HCT116 (cell line): ENCODE data around the gene CCNG1. TPM values are rescaled to one million over a fixed set of nuclear protein-coding genes. Genes with fewer than 3 reads are reported as not detected.

Experiments
- ATAC-seq: fragments of 200-7000 bp; cut with Tn5 transposase; 2 replicates; pipeline ENCODE4 v1.9.1; 2020; ENCODE audit warnings: mild to moderate bottlenecking, moderate library complexity
- BruUV-seq: library from RNA; stranded (reverse); fragments of 400-500 nt; replicated peaks from 2 replicates; lab custom pipeline; 2021; lab: Mats Ljungman, UMichigan
- CTCF ChIA-PET: fragments of 300-600 bp; sonication (Branson Sonifier 250); formaldehyde crosslinking; loops from one replicate; lab custom pipeline; 2021; ENCODE audit warnings: antibody characterized with exemption; lab: Charles Lee
- POLR2A ChIA-PET: fragments of 300-600, 350-600 bp; sonication (Branson Sonifier 250); formaldehyde crosslinking; loops from one replicate; lab custom pipeline; 2021; ENCODE audit warnings: antibody characterized with exemption; lab: Charles Lee
- RAD21 ChIA-PET, 2 experiments: fragments of 300-600 bp; sonication (Branson Sonifier 250); formaldehyde crosslinking; loops; one replicate each; lab custom pipeline; 2023; ENCODE audit warnings: low total read pairs in 2 of 2; ENCODE audit not compliant: uncharacterized antibody in 2 of 2, unreplicated experiment in 2 of 2, low non-redundant PET in 1 of 2; lab: Charles Lee
- DNase-seq: peaks from one replicate; pipeline ENCODE4 v3.0.0-alpha.2; 2010; ENCODE audit warnings: low read depth, low spot score
- H2AFZ ChIP-seq: fragments of 200-600 bp; shearing (Covaris generic), sonication (generic); 2 replicates; pipeline ENCODE4 v1.6.1; 2017; ENCODE audit warnings: low read depth, mixed run types, mixed read lengths, antibody characterized with exemption, low read length; ENCODE audit not compliant: poor library complexity, severe bottlenecking
- H3K27ac ChIP-seq: 2 replicates; pipeline ENCODE4 v1.5.1; 2012; ENCODE audit warnings: low read depth, low read length
- H3K27me3 ChIP-seq: fragments of 200-600 bp; sonication (generic); 2 replicates; pipeline ENCODE4 v1.6.1; 2016; ENCODE audit warnings: mixed run types, low read length, mixed read lengths; ENCODE audit not compliant: insufficient read depth
- H3K36me3 ChIP-seq, 2 experiments: fragments of 200-500 bp in 1 of 2; fragments of 200-600 bp in 1 of 2; sonication (Bioruptor generic) in 1 of 2; sonication (generic) in 1 of 2; 2 replicates each; pipeline versions ENCODE4 v1.5.1 to v1.6.1; 2014 to 2016; ENCODE audit warnings: low read length in 2 of 2, inconsistent platforms in 1 of 2, mixed read lengths in 1 of 2, mixed run types in 1 of 2; ENCODE audit not compliant: insufficient read depth in 2 of 2, control insufficient read depth in 1 of 2
- H3K4me1 ChIP-seq, 2 experiments: fragments of 200-600 bp in 1 of 2; sonication (generic) in 1 of 2; 2 replicates each; pipeline versions ENCODE4 v1.5.1 to v1.6.1; 2012 to 2017; ENCODE audit warnings: low read length in 2 of 2, inconsistent platforms in 1 of 2, mild to moderate bottlenecking in 1 of 2, mixed read lengths in 1 of 2, mixed run types in 1 of 2, moderate library complexity in 1 of 2; ENCODE audit not compliant: insufficient read depth in 2 of 2, control insufficient read depth in 1 of 2
- H3K4me2 ChIP-seq: fragments of 200-600 bp; sonication (generic); 2 replicates; pipeline ENCODE4 v1.6.1; 2017; ENCODE audit warnings: mixed run types, low read length, mixed read lengths
- H3K4me3 ChIP-seq, 2 experiments: fragments of 200-600 bp in 1 of 2; sonication (generic) in 1 of 2; replicated peaks in 1 of 2; 2 replicates each; pipeline ENCODE4 v1.5.1; 2011 to 2016; ENCODE audit warnings: low read length in 2 of 2, control low read depth in 1 of 2, low read depth in 1 of 2, mild to moderate bottlenecking in 1 of 2, mixed read lengths in 1 of 2, mixed run types in 1 of 2
- H3K79me2 ChIP-seq: fragments of 200-600 bp; sonication (generic); 2 replicates; pipeline ENCODE4 v1.6.1; 2017; ENCODE audit warnings: mild to moderate bottlenecking, mixed run types, low read length, moderate library complexity, mixed read lengths; ENCODE audit not compliant: insufficient read depth
- H3K9ac ChIP-seq: fragments of 200-600 bp; sonication (generic); 2 replicates; pipeline ENCODE4 v1.6.1; 2016; ENCODE audit warnings: low read length, mixed read lengths
- H3K9me2 ChIP-seq: fragments of 200-600 bp; sonication (generic), shearing (Covaris generic); 2 replicates; pipeline ENCODE4 v1.6.1; 2017; ENCODE audit warnings: mixed run types, mild to moderate bottlenecking, moderate library complexity; ENCODE audit not compliant: insufficient read depth
- H3K9me3 ChIP-seq, 2 experiments: fragments of 200-500 bp in 1 of 2; fragments of 200-600 bp in 1 of 2; sonication (Bioruptor generic) in 1 of 2; sonication (generic) in 1 of 2; 2 replicates each; pipeline ENCODE4 v1.6.1; 2014 to 2017; ENCODE audit warnings: low read length in 2 of 2, mixed read lengths in 2 of 2, inconsistent platforms in 1 of 2, low read depth in 1 of 2, mild to moderate bottlenecking in 1 of 2, mixed run types in 1 of 2, moderate library complexity in 1 of 2; ENCODE audit not compliant: control insufficient read depth in 1 of 2, insufficient read depth in 1 of 2
- H4K20me1 ChIP-seq: fragments of 200-600 bp; sonication (generic), shearing (Covaris generic); 2 replicates; pipeline ENCODE4 v1.6.1; 2017; ENCODE audit warnings: mixed run types, mild to moderate bottlenecking, moderate library complexity; ENCODE audit not compliant: insufficient read depth
- CEBPB ChIP-seq: IDR thresholded peaks from 2 replicates; pipeline ENCODE4 v1.6.1; 2012; ENCODE audit warnings: low read depth
- EGR1 ChIP-seq: IDR thresholded peaks from 2 replicates; pipeline ENCODE4 v1.6.1; 2012; ENCODE audit warnings: low read depth
- EZH2phosphoT487 ChIP-seq: fragments of 200-600 bp; IDR thresholded peaks from 2 replicates; pipeline ENCODE4 v1.6.1; 2018; ENCODE audit warnings: antibody characterized with exemption, borderline replicate concordance
- JUND ChIP-seq: IDR thresholded peaks from 2 replicates; pipeline ENCODE4 v1.6.1; 2012
- MAX ChIP-seq: IDR thresholded peaks from 2 replicates; pipeline ENCODE4 v1.6.1; 2012
- RAD21 ChIP-seq: IDR thresholded peaks from 2 replicates; pipeline ENCODE4 v1.6.1; 2012; ENCODE audit warnings: low read depth, mild to moderate bottlenecking
- REST ChIP-seq: IDR thresholded peaks from 2 replicates; pipeline ENCODE4 v1.6.1; 2012; ENCODE audit warnings: low read depth
- SIN3A ChIP-seq: IDR thresholded peaks from 2 replicates; pipeline ENCODE4 v1.6.1; 2012; ENCODE audit warnings: low read depth
- SP1 ChIP-seq: IDR thresholded peaks from 2 replicates; pipeline ENCODE4 v1.6.1; 2012; ENCODE audit warnings: low read depth
- SRF ChIP-seq: IDR thresholded peaks from 2 replicates; pipeline ENCODE4 v1.6.1; 2012; ENCODE audit warnings: low read depth
- TCF7L2 ChIP-seq: IDR thresholded peaks from 2 replicates; pipeline ENCODE4 v1.7.0; 2011; ENCODE audit warnings: borderline replicate concordance, inconsistent platforms; ENCODE audit not compliant: insufficient read depth, insufficient read length; ENCODE audit errors: extremely low read depth
- ZFX ChIP-seq: fragments of 450-650 bp; IDR thresholded peaks from 2 replicates; pipeline ENCODE4 v1.6.1; 2017
- ZNF274 ChIP-seq: fragments of 200-500 bp; sonication (Bioruptor generic); IDR thresholded peaks from 2 replicates; pipeline ENCODE4 v1.6.1; 2014; ENCODE audit warnings: mild to moderate bottlenecking, low read depth, low read length, inconsistent platforms
- intact Hi-C: fragments of 100-400 bp; cut with micrococcal nuclease; formaldehyde crosslinking; loops from 2 replicates; pipeline ENCODE4 v1.10.0; 2022
- total RNA-seq: library from RNA; stranded (reverse); gene quantifications from one replicate; pipeline ENCODE4 v1.2.1, GENCODE V29; 2021; ENCODE audit not compliant: unreplicated experiment

CCNG1 gene
- total RNA-seq, 1 experiment from 2014 or later: 176 TPM

GRCh38 chr5:163399923-163400322, 37.5 kb upstream of the CCNG1 start:
- Histone ChIP-seq H3K36me3 (no peaks in the 10 kb centered on the region), H3K4me3 (no peak overlapping the region), H3K9ac (no peak overlapping the region), H3K27ac (no peak overlapping the region), H2AFZ (no peak overlapping the region), H3K27me3 (no peaks in the 10 kb centered on the region), H3K9me2 (no peaks in the 10 kb centered on the region), H3K4me1 (peaks cover 0 to 5% of the 10 kb centered on the region in 2 experiments; a peak in 2 of 4 replicates), H3K9me3 (no peaks in the 10 kb centered on the region), H3K79me2 (no peaks in the 10 kb centered on the region), H4K20me1 (no peaks in the 10 kb centered on the region), H3K4me2 (no peak overlapping the region)
- ChIA-PET CTCF (interaction anchor here (1.7 kb wide), 1 partner anchor 9 kb away, joined by 11 read pairs; no protein-coding TSS in a partner anchor), POLR2A (no interaction called here), RAD21 (no interaction called here)
- no peak for ATAC-seq
- no peak for TF ChIP-seq JUND
- TF ChIP-seq MAX: no peak
- TF ChIP-seq CEBPB: no peak
- no peak for TF ChIP-seq ZNF274
- TF ChIP-seq EGR1: no peak
- TF ChIP-seq RAD21: no peak
- TF ChIP-seq REST: no peak
- TF ChIP-seq ZFX: no peak
- TF ChIP-seq SRF: no peak
- TF ChIP-seq SIN3A: no peak
- no peak for TF ChIP-seq SP1
- no peak for TF ChIP-seq TCF7L2
- no peak for TF ChIP-seq EZH2phosphoT487
- BruUV-seq: no TSS peak
- no peak for DNase-seq
- intact Hi-C loops: loop anchor here (10.0 kb wide), 2 partner anchors 295 to 1855 kb away; partner anchors contain the start of gene GABRB2
